NCI-H524 (cell line): ENCODE measurements around the gene ANKS1B.

Experiments used
- DNase-seq, 2 experiments: peaks; one replicate each; lab custom pipeline; 2025; lab: John Stamatoyannopoulos, UW

ANKS1B gene

DNA sequence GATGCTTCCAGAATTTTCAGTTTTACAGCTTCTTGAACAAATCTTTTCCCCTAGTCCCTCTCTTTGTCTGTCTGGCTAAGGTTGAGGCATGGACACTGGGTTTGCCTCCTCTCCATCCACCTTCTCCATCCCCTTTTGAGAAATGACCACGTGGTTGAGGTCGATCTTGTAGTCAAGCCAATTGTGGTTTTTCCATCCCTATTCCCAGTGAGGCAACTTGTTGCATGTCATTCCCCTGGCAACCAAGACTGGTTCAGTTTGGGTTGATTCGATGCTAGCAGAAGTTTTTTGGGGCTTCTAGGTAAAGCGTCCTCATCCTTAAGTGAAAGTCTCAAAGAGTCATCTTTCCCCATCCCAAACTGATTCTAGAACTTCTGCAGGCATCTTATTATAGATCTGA is 1038.9 kb downstream of the ANKS1B start:
- DNase-seq, result no peak

DNA sequence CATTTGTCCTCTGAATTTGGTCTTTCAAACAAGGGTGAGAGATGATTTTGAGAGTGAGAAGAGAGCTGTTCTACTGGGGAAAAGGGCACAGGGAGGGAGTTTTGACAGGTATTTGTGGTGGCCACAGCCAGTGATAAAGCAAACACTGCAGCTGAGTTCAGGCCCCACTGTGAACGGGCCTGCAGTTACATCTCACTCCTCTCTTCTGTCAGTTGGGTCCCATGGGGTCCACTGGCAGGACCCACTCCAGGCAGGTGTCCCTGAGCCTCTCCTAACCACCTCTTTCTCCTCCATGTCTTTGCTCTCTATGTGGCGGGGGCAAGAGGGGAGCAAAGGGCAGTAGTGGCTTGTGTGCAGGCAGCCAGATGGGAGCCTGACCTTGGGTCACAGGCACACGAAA is 1044.8 kb downstream of the ANKS1B start:
- no peak for DNase-seq

DNA sequence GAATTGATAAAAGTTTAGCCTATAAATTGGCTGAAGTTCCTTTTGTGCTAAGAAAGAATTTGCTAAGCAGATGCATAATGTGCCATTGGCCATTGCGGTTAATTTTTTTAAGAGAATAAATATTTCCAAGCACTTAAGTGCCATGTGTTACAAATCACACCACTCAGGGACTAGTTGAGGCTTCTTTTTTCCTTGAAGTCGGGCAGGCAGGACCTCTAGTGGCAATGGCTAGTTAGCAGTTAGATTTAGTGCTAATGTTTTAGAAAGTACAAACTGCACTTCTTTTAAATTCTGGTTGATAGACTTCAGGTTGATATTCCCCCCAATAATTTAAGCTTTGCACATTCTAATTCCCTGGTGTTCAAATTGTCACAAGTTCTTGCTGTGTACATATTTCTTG is 1045.4 kb downstream of the ANKS1B start:
- peak; percentile 2 to 48 for DNase-seq

DNA sequence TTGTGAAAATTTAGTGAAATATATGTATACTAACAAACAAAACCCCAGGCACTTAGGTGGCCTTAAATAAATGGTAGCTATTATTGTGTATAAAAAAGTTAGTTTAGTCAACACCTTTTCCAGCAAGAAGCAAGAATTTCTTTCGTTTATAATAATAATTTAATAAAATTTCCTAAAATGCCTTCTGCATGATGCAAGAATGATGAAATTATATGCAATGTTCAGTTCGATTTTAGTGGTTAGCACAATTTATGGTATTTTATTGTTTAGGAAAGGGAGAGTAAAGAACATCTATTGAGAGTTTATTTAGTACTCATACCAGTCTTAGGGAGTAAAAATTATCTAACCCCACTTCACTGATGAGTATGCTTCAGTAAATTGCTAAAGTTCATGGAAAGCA is 1048.9 kb downstream of the ANKS1B start:
- DNase-seq, result no peak

DNA sequence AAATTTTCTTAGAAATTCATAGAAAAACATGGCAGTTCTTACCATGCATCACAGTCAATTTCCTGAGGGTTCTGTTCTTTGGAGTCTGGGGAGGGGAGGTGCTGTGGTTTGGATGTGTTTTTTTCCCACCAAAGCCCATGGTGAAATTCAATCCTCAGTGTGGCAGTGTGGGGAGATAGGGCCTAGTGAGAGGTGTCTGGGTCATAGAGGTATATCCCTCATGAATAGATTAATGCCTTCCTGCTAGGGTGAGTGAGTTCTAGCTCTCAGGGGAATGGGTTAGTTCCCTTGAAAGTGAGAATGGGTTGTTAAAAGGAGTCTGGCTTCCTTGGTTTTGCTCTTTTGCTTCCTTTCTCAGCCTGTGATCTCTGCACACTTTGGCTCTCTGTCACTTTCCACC is 1061.9 kb downstream of the ANKS1B start:
- no peak for DNase-seq

DNA sequence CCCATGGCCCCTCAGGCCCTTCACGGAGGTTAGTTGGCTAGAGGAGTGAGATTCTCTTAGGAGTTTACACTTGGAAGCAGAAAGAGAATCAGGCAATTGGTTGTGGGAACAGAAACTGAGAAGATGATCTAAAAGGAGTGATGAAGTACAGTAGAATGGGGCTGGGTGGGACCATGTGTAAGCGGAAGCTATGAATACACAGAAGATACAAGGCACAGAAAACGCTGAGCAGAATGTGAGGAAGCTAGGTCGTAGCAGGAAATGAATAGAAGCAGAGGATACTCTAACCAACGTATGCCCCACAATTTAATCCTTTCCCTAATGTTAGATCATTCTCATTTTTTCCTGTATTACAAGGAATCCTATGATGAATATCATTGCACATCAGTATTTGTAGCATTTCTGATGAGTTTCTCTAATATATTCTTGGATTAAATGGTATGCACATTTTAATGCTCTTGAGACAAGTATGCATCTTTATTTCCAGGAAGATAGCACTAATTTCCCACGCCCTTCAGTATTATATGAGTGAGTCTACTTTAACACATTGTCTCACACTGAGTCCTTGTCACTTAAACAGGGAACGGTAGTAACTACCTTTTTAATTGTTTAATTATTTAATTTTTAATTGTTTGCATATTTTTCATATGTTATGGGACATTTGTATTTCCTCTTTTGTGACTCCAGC is 1066.4 kb downstream of the ANKS1B start:
- DNase-seq, result no peak

DNA sequence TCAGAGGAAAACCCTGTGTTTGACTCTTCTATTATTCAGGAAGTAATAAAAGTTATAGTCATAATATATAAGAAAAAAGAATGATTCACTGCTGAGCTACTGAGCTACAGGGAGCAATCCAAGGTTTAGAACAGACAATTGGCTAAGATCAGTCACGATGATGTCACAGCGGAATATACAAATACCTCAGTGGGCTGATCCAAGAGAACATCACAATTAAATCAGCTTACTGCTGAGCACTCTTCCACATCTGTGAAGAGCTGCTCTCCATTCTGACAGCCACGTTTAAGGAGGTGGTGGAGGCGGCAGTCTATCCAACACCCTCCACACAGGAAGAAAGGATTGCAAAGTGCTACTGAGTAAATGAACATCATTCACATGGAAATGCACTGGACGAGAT is 1068.6 kb downstream of the ANKS1B start:
- DNase-seq, result no peak

DNA sequence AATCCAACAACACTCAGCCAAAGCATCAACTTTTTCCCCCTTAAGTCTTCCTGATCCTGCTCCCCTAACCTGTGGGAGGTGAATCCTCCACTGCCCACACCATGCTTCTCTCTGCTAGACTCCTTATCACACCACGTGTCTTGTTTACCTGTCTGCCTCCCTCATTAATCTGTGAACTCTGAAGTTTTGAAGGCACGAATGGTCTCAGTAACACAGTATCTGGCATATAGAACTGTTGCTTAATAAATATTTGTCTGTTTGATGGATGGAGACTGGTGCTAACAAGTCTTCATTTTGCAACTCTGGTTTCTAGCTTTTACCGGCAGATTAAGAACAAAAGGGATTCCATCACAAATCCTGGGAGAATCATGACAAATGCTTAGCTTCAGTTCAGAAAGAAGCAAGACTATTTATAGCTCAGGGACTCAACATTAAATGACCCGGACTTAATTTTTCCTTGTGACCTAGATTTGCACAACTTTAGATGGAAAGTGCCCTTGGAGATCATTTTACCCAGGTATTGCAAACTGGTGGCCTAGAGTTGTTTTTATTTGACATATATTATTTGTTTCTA is 1072.2 kb downstream of the ANKS1B start:
- no peak for DNase-seq

DNA sequence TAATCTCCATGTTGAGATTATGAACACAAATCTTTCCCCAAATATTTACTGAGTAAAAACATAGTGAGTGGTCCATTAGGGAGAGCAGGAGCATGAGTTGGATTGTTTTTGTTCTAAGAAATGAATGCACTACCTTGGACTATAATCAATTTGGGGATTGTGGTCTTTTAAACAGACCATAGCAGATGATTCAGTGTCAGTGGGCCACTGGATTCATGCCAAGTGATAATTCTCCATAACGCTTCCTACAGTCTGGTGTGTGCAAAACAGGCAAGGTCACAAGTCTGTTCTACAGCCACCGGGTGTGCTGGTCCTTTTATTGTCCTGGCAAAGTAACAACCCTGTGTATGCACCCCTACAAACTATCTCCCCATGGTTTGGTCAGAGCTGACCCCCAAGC is 1073.3 kb downstream of the ANKS1B start:
- DNase-seq, result peak in 1 of 2 experiments; percentile 21

DNA sequence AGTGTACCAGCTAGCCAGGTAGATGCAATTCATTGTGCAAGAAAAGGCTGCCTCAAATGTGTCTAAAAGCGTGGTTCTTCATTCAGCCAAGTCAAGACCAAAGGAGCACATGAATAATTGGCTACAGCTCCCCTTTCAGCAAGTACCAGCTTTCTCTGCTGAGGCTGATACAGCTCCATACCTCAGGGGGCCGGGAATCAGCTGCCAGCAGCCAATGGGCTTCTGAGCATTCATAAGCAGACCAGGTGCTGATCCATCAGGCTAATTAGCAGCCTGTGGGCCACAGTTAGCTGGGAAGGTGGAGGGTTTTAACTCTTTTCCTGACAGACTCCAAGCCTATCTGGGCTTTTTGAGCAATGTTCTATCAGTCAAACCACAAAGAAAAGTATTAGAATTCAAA is 1075.0 kb downstream of the ANKS1B start:
- DNase-seq, result peak; percentile 18 to 47

DNA sequence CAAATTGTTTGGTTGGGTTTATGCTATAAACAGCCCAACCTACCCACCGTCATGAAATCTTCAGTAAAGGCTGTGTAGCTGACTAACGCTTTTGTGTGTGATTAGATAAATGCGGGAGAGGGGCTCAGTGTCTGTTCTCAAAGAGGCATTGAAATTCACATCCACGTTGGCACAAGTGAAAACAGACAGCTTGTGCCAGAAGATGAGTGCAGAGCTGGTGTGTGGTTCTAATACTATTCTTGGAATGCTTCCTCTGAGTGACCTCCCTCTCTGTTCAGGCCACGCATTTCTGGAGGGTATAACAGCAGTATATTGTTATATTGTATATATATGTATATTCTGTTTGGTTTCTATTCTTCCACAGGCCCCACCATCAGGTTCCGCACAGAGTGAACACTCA is 1075.9 kb downstream of the ANKS1B start:
- DNase-seq, result no peak

DNA sequence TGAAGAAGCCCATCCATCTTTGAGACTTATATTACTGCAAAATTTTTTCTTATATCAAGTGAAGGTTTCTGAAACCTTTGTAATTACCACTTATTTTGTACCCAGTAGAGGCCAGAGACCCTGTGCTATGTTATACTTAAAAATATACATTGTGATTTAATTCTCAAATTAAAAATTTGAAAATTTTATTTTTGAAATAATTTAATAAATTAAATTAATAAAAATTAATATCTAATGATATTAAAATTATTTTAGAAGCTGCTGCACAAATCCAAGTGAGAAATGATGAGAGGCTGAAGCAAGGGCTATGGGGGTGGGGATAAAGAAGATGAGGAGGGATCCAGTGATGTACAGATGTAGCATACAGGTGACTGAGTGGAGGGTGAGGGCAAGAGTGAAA is 1080.9 kb downstream of the ANKS1B start:
- DNase-seq, result no peak

DNA sequence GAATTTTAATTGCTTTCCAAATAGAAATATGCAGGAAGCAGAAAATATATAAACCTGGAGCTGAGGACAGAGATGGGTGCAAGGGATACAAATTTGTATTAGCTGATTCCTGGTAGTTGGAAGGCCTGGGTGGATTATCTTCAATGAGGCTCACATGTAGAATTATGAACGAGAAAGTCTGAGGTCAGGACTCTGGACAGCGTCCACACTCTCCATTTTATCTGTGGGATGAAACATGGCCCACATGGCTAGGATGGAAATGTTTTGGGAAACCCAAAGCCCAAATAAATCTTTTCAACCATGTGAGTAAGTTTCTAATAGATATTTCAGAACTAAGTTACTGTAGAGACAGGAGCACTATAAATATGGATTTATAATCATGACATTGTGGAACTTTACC is 1083.5 kb downstream of the ANKS1B start:
- no peak for DNase-seq

DNA sequence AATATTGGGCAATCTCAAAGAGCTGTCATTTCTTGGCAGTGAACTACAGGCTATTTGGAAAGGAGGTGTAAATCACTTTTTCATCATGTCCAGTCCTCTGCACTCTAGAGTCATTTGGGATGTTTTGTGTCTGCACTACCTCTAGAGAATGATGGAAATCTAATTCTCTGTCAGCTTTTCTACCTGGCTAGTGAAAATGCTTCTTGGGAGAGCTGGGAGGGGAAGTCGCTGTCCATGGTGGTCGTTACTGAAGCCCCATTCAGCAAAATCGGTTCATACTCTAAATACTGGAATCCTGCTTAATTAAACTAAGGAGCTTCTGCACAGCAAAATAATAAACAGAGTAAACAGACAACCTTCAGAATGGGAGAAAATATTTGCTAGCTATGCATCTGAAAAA is 1087.8 kb downstream of the ANKS1B start:
- no peak for DNase-seq

DNA sequence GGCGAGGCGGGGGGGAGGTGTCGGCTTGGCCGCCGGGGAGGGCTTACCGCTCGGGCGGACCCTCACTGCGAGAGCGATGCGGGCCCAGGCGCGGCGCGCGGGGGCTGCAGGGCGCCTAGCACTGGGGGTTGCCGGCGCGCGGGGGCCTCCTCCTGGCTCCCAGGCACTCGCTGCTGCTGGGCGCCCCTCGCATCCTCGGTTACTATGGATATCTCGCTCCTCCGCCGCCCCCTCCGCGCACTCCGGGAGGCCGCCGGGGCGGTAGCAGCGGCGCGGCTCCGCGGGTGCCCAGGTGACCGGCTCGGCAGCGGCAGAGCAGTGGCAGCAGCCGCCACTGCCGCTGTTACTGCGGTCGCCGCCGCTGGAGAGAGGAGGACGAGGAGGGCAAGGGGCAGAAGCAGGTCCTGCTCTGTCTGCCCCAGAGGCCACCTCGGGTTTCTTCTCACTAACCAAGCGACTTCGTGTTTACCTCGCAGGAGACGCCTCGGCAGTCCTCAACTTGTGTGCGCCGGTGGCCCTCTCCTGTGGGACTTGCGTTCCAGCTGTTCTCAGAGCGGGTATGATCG is 1089.6 kb downstream of the ANKS1B start:
- DNase-seq, result peak; percentile 8 to 69

DNA sequence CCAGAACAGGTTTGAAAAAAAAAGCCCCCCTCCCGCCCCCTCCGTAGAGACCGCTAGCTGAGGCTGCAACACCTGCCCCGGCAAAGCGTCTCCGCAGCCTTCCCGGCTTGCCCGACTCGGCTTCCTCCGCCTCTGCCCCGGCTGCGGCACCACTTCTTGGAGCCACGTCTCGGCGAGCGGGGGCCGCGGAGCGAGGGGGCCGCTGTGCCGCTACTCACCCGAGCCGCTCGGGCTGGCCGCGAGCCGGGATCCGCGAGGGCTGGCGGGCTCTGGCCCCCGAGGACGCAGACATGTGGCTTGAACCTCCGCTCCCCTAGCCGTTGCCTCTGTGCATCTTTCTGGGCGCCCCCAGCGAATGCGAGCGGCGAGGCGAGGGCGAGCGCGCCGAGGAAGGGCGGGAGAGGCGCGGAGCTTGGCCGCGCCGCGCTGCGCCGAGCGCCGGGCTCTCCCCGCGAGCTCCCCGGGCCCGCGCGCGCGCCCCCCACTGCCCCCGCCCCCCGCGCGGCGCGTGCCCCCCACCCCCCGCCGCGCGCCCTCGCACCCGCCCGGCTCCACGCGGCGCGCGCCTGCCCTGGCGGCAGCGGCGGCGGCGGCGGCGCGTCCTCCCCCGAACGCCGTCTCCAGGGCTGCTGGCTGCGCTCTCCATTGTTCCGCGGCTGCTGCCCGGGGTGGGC is 1090.2 kb downstream of the ANKS1B start:
- peak; percentile 37 to 53 for DNase-seq

DNA sequence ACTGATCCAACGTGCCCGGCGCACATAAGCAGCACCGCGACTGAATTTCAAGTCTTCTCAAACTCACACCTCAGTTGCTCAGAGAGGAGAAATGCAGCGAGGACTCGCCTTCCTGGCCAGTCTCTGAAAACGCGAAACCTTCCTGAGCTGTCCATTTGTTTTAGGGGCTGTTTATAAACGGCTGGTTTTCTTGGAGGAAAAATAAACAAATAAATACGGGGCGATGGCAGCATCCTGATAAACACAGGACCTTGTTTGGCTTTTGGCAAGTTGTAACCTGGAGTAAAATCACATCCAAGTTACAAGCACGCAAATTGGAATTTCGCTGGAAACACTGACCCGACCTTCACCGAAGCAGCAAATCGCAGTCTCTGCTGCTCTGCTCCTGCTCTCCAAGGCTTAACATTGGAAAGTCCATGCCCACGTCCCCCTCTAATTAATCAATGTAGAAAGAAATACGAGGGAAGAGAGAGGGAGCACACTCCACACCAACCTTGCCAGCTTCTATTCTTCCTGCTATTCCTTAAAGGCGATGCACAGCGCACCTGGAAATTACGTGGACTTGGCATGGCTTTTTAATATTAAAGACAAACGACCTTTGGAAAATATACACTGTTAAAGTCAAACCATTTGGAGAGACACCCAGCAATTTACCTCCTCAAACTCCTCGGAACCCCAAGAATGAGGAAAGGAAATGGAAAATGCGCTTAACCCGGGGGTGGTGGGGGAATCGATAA is 1090.9 kb downstream of the ANKS1B start:
- DNase-seq, result peak in 1 of 2 experiments; percentile 49

DNA sequence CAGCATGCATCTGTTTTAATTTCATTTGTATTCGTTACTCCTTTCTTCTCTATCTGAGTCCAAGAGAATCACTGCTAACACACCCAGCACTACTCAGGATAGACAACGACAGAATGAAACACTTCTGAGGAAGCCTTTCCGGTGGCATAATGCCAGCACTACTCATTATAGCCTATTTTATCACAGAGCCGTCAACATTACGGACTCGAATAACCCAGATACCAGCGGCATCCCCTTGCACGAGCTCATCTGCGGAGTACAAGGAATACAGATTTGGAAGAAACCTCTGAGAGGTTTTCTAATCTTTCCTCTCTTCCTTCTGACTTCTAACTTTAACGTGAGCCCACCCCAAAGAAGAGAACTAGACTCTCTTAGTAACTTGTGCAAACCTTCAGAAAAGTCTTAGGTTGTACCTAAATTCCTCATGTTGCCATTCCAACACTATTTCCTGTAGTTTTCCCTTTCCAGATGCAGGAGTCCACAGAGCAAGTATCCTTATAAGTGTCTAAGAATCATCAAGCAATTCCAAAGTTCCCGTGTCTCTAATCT is 1091.5 kb downstream of the ANKS1B start:
- DNase-seq, result peak; percentile 29 to 72

DNA sequence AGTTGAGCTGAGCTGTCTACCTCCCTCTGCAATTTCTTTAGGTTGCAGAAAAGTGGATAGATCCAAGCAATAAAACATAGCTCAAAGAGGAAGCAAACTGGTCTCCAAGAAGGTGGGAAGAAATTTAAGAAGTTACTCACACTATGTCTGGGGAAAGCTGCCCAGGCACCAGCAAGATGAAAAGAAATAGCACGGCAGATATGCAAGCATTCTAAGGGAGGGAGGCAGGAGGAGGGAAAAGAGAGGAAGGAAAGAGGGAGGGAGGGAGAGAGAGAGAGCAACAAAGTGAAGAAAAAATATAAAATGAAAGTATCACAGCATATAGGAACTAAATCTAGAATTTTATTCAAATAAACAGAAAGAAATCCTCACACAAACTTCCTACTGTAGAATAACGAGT is 1099.0 kb downstream of the ANKS1B start:
- DNase-seq, result no peak

DNA sequence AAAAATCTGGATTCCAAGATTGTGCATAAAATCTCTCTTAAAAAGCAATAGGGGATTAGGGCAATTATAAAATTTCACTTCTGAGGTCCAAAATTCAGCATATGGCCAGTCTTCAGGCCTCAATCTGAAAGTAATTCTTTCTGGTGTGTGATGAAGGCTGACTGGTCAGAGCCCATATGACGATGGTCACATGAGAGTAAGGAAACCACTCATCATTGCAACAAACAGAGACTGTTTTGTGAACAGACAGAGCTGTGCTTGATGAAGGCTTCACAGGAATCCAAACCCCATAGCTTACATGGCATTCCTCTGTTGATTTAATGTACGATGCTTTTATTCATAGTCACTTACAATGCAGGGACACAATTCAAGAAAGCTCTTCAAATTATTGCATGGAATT is 1101.5 kb downstream of the ANKS1B start:
- DNase-seq, result peak in 1 of 2 experiments; percentile 23

DNA sequence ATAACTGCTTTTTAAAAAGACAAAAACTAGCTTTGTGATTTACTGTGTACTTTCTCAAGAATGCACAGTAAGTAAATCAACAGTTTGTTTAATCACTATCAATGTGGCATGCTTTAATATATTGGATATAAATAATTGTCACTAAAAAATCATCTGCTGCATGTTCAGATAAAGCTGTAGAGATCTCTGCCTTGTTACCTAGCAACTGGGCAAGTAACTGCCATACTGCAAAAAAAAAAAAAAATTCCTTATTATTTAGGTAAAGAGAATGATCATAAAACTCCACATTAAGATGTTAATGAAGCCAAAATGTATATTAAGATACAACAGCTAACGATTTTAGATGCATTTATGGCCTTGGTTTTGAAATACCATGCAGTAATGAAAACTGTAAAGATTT is 1102.2 kb downstream of the ANKS1B start:
- no peak for DNase-seq

DNA sequence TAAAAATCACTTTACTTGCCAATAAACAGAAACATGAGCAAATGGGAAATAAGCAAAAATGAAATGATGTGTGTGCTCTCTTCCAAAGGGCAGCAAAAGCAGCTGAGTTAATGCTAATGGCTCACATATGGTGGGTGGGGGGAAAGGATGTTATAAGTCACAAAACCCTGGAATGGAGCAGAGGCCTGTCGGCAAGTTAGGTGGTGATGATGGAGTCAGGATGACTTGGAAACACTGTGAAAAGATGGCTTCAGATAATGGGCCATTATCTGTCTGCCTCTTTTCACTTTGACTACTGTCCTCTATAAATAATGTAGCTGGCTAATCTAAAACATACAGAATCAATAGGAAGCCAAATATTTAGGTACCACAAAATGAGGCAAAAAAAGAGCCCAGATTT is 1111.0 kb downstream of the ANKS1B start:
- no peak for DNase-seq
